Testis (tissue), 2 donors: ENCODE data around the gene LEF1.

Source experiments
- CTCF ChIP-seq, 3 experiments: fragments of 450-650 bp in 2 of 3; fragments of 200-600 bp in 1 of 3; sonication (generic) in 1 of 3; IDR thresholded peaks; one replicate each; pipeline ENCODE4 v1.5.1; 2016 to 2019; ENCODE audit warnings: antibody characterized with exemption in 3 of 3, mild to moderate bottlenecking in 2 of 3, moderate library complexity in 1 of 3
- POLR2A ChIP-seq: fragments of 450-650 bp; IDR thresholded peaks from one replicate; pipeline ENCODE4 v1.6.1; 2017; ENCODE audit warnings: antibody characterized with exemption, mild to moderate bottlenecking, moderate library complexity

- no peak for TF ChIP-seq CTCF (IDR thresholded peaks at IDR 0.05)
- no peak for TF ChIP-seq POLR2A
These were observed 114.6 kb downstream of the LEF1 start for GRCh38 chr4:108054025-108054638.
